DND-41 (cell line): ENCODE results near the gene GRAP2.
A peak's percentile ranks its signal among the peaks of the same experiment; 100 is the strongest.

Experiments
- ATAC-seq: fragments of 200-7000 bp; cut with Tn5 transposase; 3 replicates; pipeline ENCODE4 v1.9.1; 2021; ENCODE audit warnings: low read depth; ENCODE audit not compliant: insufficient read depth
- DNase-seq: peaks from one replicate; pipeline ENCODE4 v3.0.0-alpha.2; 2020
- H2AFZ ChIP-seq: 2 replicates; pipeline ENCODE4 v1.6.0; 2012; ENCODE audit warnings: low read depth, low read length
- H3K27ac ChIP-seq: 2 replicates; pipeline ENCODE4 v1.5.1; 2012; ENCODE audit warnings: low read length, inconsistent platforms
- H3K27me3 ChIP-seq: fragments of 200-600 bp; sonication (generic); 2 replicates; pipeline ENCODE4 v1.6.0; 2012; ENCODE audit warnings: low read length, mild to moderate bottlenecking, inconsistent platforms; ENCODE audit not compliant: insufficient read depth, poor library complexity
- H3K36me3 ChIP-seq: 2 replicates; pipeline ENCODE4 v1.5.1; 2012; ENCODE audit warnings: low read length, inconsistent platforms; ENCODE audit not compliant: insufficient read depth
- H3K4me1 ChIP-seq: 2 replicates; pipeline ENCODE4 v1.5.1; 2012; ENCODE audit warnings: mild to moderate bottlenecking, low read length; ENCODE audit not compliant: insufficient read depth
- H3K4me2 ChIP-seq: 2 replicates; pipeline ENCODE4 v1.6.0; 2012; ENCODE audit warnings: mild to moderate bottlenecking, moderate library complexity, low read length, inconsistent platforms; ENCODE audit not compliant: insufficient read depth
- H3K4me3 ChIP-seq, 2 experiments: fragments of 200-600 bp in 1 of 2; shearing (Covaris generic) in 1 of 2; 2 replicates each; pipeline ENCODE4 v1.5.1; 2012 to 2016; ENCODE audit warnings: inconsistent platforms in 2 of 2, low read length in 2 of 2, mild to moderate bottlenecking in 2 of 2, low read depth in 1 of 2, moderate library complexity in 1 of 2
- H3K79me2 ChIP-seq: 2 replicates; pipeline ENCODE4 v1.6.0; 2012; ENCODE audit warnings: low read length, inconsistent platforms; ENCODE audit not compliant: insufficient read depth
- H3K9ac ChIP-seq: 2 replicates; pipeline ENCODE4 v1.6.0; 2012; ENCODE audit warnings: low read depth, mild to moderate bottlenecking, inconsistent platforms, low read length, moderate library complexity
- H3K9me3 ChIP-seq: 2 replicates; pipeline ENCODE4 v1.5.1; 2012; ENCODE audit warnings: low read length, moderate library complexity, mild to moderate bottlenecking, inconsistent platforms; ENCODE audit not compliant: insufficient read depth, severe bottlenecking
- H4K20me1 ChIP-seq: 2 replicates; pipeline ENCODE4 v1.6.0; 2012; ENCODE audit warnings: low read length; ENCODE audit not compliant: insufficient read depth
- EZH2 ChIP-seq: IDR thresholded peaks from 3 replicates; pipeline ENCODE4 v1.6.1; 2012; ENCODE audit warnings: borderline replicate concordance, low read depth, mild to moderate bottlenecking, moderate library complexity, low read length, inconsistent platforms; ENCODE audit not compliant: severe bottlenecking
- TF ChIP-seq, protein P1 (sequence below): IDR thresholded peaks from 2 replicates; pipeline ENCODE4 v1.5.1; 2012; ENCODE audit warnings: borderline replicate concordance, low read length, moderate library complexity, mild to moderate bottlenecking; ENCODE audit not compliant: poor library complexity, severe bottlenecking; ENCODE audit errors: extremely low read depth

Gene GRAP2

DNA sequence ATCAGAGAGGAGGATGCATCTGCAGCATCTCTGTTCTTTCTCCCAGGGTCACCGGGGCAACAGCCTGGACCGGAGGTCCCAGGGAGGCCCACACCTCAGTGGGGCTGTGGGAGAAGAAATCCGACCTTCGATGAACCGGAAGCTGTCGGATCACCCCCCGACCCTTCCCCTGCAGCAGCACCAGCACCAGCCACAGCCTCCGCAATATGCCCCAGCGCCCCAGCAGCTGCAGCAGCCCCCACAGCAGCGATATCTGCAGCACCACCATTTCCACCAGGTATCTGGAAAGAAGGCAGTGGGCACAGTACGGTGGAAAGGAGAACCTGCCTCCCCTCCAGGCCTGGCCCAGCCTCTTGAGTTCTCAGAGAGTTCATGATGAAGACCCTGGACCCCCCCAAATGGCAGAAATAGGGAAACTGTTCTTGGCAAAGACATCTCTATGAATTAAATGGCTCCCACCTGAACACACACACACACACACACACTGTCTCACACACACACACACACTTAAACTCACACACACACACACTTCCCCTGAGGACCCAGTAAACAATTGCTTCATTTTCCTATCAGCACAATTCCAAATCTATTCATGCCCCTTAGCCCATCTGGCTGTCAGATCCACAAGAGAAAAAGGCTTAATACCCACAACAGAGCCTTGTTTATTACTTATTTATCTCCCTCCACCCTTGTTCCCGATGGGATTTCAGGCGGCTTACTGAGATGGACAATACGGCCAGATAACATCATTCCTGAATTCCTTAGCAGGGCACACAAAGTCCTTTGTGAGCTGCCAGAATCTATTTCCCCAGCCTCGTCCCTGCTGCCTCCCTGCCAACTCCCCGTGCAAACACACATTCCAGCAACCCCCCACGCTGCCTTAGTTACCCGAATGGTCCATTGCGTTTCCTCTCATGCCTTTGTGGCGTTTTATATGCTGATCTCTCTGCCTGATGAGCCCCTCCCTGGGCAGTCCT, 67.4 kb downstream of the GRAP2 start:
- no peak for DNase-seq
- no peak; the same call in 2 of the 3 replicates for ATAC-seq

DNA sequence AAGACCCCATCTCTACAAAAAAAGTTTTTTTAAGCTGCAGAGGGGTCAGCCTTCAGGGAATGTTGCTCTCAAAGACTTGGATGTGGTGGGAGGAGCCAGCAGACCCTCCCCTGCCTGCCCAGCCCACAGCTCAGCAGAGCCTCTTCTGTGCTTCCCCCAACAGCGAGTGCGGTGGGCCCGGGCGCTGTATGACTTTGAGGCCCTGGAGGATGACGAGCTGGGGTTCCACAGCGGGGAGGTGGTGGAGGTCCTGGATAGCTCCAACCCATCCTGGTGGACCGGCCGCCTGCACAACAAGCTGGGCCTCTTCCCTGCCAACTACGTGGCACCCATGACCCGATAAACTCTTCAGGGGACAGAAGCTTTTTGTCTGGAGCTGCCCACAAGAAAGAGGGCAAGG, 69.9 kb downstream of the GRAP2 start:
- no peak for DNase-seq
- no peak for TF ChIP-seq EZH2
- TF ChIP-seq, protein P1, sequence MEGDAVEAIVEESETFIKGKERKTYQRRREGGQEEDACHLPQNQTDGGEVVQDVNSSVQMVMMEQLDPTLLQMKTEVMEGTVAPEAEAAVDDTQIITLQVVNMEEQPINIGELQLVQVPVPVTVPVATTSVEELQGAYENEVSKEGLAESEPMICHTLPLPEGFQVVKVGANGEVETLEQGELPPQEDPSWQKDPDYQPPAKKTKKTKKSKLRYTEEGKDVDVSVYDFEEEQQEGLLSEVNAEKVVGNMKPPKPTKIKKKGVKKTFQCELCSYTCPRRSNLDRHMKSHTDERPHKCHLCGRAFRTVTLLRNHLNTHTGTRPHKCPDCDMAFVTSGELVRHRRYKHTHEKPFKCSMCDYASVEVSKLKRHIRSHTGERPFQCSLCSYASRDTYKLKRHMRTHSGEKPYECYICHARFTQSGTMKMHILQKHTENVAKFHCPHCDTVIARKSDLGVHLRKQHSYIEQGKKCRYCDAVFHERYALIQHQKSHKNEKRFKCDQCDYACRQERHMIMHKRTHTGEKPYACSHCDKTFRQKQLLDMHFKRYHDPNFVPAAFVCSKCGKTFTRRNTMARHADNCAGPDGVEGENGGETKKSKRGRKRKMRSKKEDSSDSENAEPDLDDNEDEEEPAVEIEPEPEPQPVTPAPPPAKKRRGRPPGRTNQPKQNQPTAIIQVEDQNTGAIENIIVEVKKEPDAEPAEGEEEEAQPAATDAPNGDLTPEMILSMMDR = no peak
- no peak for ATAC-seq
- no peak overlapping the region for H2AFZ ChIP-seq
- H3K4me1 ChIP-seq = no peaks in the 10 kb centered on the region
- H3K27me3 ChIP-seq = no peaks in the 10 kb centered on the region
- no peak overlapping the region for H3K9ac ChIP-seq
- no peaks in the 10 kb centered on the region for H4K20me1 ChIP-seq
- peaks cover 84% of the 10 kb centered on the region for H3K36me3 ChIP-seq
- no peak overlapping the region for H3K4me3 ChIP-seq
- no peaks in the 10 kb centered on the region for H3K9me3 ChIP-seq
- no peak overlapping the region for H3K27ac ChIP-seq
- H3K79me2 ChIP-seq = no peaks in the 10 kb centered on the region
- no peak overlapping the region for H3K4me2 ChIP-seq

More for the DNA sequence above, 67.4 kb downstream of the GRAP2 start:
- TF ChIP-seq EZH2 = no peak
- TF ChIP-seq, protein P1 = no peak
- no peaks in the 10 kb centered on the region for H4K20me1 ChIP-seq
- no peaks in the 10 kb centered on the region for H3K4me1 ChIP-seq
- H3K4me2 ChIP-seq = no peak overlapping the region
- no peaks in the 10 kb centered on the region for H3K27me3 ChIP-seq
- no peaks in the 10 kb centered on the region for H3K79me2 ChIP-seq
- no peak overlapping the region for H3K27ac ChIP-seq
- H3K9ac ChIP-seq = no peak overlapping the region
- H3K4me3 ChIP-seq = no peak overlapping the region
- no peaks in the 10 kb centered on the region for H3K9me3 ChIP-seq
- no peak overlapping the region for H2AFZ ChIP-seq
- H3K36me3 ChIP-seq = peaks cover 97% of the 10 kb centered on the region

DNA sequence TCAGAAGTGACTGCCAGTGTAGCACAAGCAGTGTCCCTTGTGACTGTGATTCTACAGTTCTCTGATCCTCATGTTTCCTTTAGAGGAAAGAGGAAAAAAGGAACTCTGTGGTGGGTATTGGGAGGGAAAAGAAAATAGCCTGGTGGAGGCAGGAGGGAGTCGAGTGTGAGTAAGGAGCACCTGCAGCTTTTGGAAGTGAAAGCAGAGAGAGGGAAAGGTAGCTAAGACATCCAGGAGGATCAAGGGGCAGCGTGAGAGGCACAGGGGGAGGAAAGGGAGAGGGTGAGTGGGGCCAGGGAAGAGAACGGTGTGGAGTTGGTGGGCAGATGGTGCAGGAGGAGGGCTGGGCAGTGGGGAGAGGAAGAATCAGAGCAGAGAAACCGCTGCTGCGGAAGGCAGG, 71.8 kb downstream of the GRAP2 start:
- Histone ChIP-seq H3K9me3 (no peaks in the 10 kb centered on the region), H3K4me2 (no peak overlapping the region), H3K4me1 (no peaks in the 10 kb centered on the region), H3K27me3 (no peaks in the 10 kb centered on the region), H4K20me1 (no peaks in the 10 kb centered on the region), H3K36me3 (peaks cover 71% of the 10 kb centered on the region), H3K27ac (0 out of 2 replicates have a peak overlapping the region, but pooled peaks have one; percentile 19), H3K4me3 (no peak overlapping the region), H3K9ac (no peak overlapping the region), H3K79me2 (no peaks in the 10 kb centered on the region), H2AFZ (no peak overlapping the region)
- TF ChIP-seq, protein P1 = no peak
- TF ChIP-seq EZH2 = no peak
- ATAC-seq (no peak), DNase-seq (no peak)
